Measurements from ENCODE around the gene WHRN.

Gene WHRN

DNA sequence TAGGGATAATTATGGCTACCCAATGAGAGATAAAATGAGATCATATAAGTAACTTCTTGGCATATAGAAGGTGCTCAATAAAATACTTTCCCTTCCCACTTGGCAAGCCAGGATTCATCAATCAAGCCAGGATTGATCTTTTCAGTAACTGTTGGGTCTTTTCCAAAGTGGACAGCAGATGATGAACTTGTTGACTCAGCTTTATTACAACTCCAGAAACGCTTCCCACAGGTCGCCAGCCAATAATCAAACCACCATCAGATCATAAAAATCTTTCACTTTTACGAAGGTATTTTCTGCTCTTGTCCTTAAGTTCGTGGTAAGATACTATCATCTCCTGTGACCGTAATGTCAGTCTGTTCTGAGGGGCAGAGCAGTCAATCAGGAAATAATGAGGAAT lies 39.8 kb upstream of the WHRN start:
- no peak overlapping the region for H3K4me3 ChIP-seq (replicated peaks; ENCODE audit: low read depth, low read length)
- no peak for DNase-seq (ENCODE audit: low read depth)
- TF ChIP-seq, protein P1, sequence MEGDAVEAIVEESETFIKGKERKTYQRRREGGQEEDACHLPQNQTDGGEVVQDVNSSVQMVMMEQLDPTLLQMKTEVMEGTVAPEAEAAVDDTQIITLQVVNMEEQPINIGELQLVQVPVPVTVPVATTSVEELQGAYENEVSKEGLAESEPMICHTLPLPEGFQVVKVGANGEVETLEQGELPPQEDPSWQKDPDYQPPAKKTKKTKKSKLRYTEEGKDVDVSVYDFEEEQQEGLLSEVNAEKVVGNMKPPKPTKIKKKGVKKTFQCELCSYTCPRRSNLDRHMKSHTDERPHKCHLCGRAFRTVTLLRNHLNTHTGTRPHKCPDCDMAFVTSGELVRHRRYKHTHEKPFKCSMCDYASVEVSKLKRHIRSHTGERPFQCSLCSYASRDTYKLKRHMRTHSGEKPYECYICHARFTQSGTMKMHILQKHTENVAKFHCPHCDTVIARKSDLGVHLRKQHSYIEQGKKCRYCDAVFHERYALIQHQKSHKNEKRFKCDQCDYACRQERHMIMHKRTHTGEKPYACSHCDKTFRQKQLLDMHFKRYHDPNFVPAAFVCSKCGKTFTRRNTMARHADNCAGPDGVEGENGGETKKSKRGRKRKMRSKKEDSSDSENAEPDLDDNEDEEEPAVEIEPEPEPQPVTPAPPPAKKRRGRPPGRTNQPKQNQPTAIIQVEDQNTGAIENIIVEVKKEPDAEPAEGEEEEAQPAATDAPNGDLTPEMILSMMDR (IDR thresholded peaks at IDR 0.05; ENCODE audit: low read length, missing control alignments), result no peak

DNA sequence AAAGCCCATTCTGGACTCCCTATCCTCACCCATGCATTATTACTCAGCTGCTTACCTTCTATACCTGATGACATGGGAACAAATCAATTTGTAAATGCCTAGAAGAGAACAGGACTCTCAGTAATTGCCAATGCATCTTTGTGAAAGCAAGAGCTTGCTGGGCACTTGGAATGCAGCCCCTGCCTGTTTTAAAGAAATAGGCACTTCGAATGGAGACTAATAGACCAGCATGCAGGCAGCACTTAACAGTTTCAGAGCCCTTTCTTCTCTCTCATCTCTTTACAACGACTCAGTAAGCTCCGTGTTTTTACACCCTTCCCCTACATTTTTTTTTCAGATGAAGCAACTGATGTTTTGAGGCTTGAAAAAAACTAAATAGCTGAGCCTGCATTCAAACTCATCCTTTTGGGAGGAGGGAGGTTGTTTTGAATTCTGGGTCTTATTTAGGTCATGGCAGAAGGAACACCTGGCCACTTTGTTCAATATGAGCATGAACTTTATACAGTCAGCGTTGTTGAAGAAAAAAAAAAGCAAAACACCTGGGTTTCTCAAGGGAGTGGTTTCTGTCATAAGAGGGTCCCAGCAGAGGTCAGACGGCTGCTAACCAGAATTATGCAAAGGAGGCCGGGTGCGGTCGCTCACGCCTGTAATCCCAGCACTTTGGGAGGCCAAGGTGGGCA lies 34.6 kb upstream of the WHRN start:
- DNase-seq (ENCODE audit: low read depth), result no peak
- H3K4me3 ChIP-seq (replicated peaks; ENCODE audit: low read depth, low read length), result no peak overlapping the region
- TF ChIP-seq, protein P1 (IDR thresholded peaks at IDR 0.05; ENCODE audit: low read length, missing control alignments), result no peak

DNA sequence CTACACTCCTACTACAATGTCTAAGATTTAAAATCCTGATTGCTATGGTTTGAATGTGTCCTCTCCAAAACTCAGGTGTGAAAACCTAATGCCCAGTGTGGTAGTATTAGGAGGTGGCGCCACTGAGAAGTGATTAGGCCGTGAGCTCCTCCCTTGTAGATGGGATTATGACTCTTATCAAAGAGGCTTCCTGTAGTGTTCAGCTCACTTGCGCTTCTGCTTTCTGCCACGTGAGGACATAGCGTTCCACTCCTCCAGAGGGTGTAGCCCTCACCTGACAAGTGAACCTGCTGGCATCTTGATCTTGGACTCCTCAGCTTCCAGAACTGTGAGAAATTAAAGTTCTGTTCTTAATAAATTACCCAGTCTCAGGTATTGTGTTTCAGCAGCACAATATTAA lies 33.0 kb upstream of the WHRN start:
- TF ChIP-seq, protein P1 (IDR thresholded peaks at IDR 0.05; ENCODE audit: low read length, missing control alignments), result no peak
- no peak overlapping the region for H3K4me3 ChIP-seq (replicated peaks; ENCODE audit: low read depth, low read length)
- DNase-seq (ENCODE audit: low read depth), result no peak

- H3K4me3 ChIP-seq (replicated peaks; ENCODE audit: low read depth, low read length), result no peak overlapping the region
- TF ChIP-seq, protein P1 (IDR thresholded peaks at IDR 0.05; ENCODE audit: low read length, missing control alignments), result no peak
- no peak for DNase-seq (ENCODE audit: low read depth)
Measured at GRCh38 chr9:114532561-114533237, 27.4 kb upstream of the WHRN start.

GRCh38 chr9:114529285-114529684 lies 24.0 kb upstream of the WHRN start:
- DNase-seq (ENCODE audit: low read depth), result no peak
- TF ChIP-seq, protein P1 (IDR thresholded peaks at IDR 0.05; ENCODE audit: low read length, missing control alignments), result no peak
- H3K4me3 ChIP-seq (replicated peaks; ENCODE audit: low read depth, low read length), result no peak overlapping the region

- TF ChIP-seq, protein P1 (IDR thresholded peaks at IDR 0.05; ENCODE audit: low read length, missing control alignments), result no peak
- no peak overlapping the region for H3K4me3 ChIP-seq (replicated peaks; ENCODE audit: low read depth, low read length)
- no peak for DNase-seq (ENCODE audit: low read depth)
Measured at GRCh38 chr9:114526807-114527206, 21.5 kb upstream of the WHRN start.

DNA sequence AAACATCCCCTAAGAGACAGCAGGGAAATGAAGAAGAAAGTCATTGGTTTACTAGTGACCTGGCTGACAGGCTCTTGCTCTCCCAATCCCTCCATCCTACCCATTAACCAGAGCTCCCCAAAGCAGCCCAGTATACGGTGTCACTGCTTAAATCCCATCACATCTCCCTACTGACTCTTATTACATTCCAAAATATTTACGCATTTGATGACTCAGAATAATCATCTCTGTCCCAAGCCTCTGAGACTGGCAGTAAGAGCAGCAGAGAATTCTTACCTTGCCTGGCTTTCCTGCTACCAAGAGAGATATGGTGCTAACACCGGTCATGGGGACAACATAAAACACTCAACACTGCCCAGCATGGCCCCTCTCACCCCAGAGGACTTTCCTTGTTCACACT lies 20.2 kb upstream of the WHRN start:
- DNase-seq (ENCODE audit: low read depth), result peak; percentile 24
- TF ChIP-seq, protein P1 (IDR thresholded peaks at IDR 0.05; ENCODE audit: low read length, missing control alignments), result no peak
- no peak overlapping the region for H3K4me3 ChIP-seq (replicated peaks; ENCODE audit: low read depth, low read length)
